ENCODE data around the gene TEN1.
A peak's percentile ranks its signal among the peaks of the same experiment; 100 is the strongest.
"Not testable (repeated sequence)": the region's sequence is repeated elsewhere in the genome, so short reads cannot be mapped to it uniquely, and the experiment has no call there.

TEN1 gene, protein sequence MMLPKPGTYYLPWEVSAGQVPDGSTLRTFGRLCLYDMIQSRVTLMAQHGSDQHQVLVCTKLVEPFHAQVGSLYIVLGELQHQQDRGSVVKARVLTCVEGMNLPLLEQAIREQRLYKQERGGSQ

DNA sequence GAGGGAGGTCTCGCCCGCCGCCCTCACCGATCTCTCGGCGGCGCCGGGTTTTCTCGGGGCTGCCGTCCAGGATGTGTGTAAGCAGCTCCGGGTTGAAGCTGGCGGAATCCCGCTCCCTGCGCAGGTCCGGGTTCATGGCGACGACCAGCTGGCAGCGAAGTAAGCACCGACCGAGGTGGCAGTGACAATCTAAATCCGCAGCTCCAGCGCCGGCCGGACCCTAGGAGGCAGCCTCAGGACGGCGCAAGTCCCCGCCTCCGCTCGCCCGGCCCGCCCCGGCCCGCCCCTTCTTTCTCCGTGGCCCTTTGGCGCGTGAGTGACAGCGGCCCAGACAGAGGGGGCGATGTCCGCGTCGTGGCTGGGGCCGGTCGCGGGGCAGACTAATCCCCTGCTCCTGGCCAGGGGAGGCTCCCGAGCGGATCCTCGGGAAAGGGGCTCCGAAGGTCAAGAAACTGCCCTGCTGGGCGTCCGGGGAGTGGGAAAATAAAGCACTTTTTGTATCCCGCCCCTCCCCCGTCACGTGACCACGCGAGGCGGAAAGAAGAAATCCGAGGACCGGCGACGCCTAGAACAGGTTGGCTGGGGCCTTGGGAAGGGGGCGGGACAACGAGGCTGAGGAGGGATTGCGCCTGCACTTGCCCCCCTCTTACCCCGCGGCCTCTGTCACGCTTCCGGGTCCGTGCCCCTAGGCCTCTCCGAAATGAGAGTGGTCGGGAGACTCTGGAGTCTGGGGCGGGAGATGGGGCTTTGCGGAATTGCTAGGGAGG is at the start of gene TEN1, which contains the start of gene ACOX1:
Gene TEN1 (plus strand): TSS at position 303 of the 767 bp plus-strand sequence. CDS start 6,953 bp downstream, outside the sequence.
Gene ACOX1 (minus strand): TSS at position 229 of the 767 bp plus-strand sequence. CDS start 93 bp downstream, at position 136.
- DNase-seq = peak; percentile 94 to 95

DNA sequence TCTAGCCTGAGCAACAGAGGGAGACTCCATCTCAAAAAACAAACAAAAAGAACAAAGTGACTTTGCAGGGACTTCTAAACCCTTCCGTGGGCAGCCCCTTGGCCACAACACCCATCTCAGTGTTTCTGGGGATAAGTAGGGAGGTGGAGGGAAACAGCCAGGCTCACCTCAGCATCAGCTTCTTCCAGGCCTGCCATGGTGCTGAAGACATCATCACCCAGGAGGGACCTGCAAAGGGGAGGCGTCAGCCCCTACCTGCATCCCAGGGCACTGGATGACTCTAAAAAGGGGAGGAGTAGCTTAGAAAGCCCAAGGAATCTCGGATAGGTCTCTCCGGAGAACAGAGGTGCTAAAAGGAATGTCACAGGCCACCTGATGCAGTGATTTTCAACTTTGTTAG is 48.0 kb upstream of the TEN1 start:
- no peak for DNase-seq

DNA sequence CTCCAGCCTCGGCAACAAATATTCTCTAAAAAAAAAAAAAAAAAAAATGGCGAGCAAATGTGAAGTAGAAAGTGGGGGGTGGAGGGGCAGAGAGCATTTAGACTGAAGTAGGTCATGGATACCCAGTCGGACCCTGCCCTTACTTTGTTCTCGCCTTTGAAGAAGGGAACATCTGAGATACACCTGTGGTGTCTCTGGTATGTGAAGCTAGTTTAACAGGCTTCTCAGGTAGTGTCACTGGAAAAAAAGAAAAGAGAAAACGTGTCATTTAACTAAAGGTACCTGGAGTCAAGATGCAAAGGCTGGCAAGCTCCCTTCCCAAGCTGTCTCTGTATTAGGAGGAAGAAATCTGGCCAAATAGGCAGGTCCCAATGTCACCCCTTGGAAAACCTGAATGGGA is 46.2 kb upstream of the TEN1 start:
- DNase-seq = no peak

DNA sequence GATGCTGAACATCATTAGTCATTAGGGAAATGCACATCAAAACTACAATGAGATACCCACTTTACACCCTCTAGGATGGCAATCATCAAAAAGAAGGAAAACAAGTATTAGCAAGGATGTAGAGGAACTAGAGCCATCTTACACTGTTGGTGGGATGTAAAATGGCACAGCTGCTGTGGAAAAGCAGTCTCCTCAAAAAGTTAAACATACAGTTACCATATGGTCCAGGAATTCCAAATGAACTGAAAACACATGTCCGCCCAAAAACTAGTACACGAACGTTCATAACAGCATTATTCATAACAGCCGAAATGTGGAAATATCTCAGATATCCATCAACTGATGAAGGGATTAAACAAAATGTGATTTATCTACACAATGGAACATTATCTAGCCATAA is 45.2 kb upstream of the TEN1 start:
- DNase-seq = no peak

GRCh38 chr17:75937652-75938051 is 41.4 kb upstream of the TEN1 start:
- DNase-seq = no peak

GRCh38 chr17:75940727-75941441 is 38.2 kb upstream of the TEN1 start, which contains the start of gene FBF1:
TSS of gene FBF1 (minus strand) at chr17:75941042. CDS start at chr17:75938149, 2,893 bp downstream.
- DNase-seq = peak; percentile 87

GRCh38 chr17:75941442-75941819 is 37.6 kb upstream of the TEN1 start:
- DNase-seq = no peak

- DNase-seq = no peak
These were observed 36.6 kb upstream of the TEN1 start for GRCh38 chr17:75942473-75942872.

DNA sequence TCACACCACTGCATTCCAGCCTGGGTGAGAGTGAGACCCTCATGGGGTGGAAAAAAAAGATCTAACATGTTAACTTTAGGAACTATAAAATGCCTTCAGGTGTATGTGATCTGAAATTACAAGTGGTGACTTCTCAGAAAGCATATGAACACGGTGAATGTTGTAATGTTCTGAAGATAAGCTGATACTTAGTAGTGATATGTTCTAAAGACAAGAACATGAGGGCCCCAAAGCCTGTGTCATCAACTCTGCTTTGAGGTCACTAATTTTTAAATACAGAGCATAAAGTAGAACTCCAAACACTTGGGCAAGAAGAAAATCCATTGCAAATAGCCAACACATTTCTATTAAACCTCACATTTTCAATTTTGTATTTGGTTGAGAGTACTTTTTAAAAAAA is 35.5 kb upstream of the TEN1 start:
- no peak for DNase-seq

GRCh38 chr17:75945211-75945610 is 33.8 kb upstream of the TEN1 start:
- DNase-seq = no peak

GRCh38 chr17:75950421-75950820 is 28.6 kb upstream of the TEN1 start:
- DNase-seq = no peak

DNA sequence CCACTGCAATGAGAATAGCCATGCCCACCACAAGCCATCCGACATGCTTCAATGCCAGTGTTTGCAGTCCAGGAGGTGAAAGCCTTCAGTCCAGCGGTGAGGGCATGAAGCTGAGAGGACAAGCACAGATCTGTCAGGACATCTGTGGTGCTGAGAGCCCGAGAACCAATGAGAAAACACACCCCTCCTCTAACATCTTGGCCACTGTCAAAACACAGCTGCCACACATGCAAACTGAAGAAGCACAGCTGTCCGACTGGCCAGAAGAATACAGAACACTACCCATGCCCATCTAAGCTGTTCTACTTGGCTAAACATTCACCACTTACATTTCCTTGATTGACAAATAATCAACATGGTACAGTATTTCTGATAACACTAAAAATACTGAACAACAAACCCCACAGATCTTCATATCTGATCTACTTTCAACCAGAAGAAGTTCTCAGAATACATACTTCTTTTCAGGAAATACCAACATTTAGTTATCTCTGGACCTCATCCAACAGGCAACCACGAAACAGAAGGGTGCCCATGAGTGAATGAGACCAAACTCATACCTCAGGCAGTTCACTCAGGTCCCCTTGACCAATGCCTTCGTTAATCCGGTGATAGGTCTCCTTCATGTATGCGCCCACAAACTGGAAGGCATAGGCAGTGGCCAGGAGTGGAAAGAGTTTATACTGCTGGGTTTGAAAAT is 28.0 kb upstream of the TEN1 start:
- DNase-seq = no peak

- no peak for DNase-seq
These were observed 19.8 kb upstream of the TEN1 start for GRCh38 chr17:75959051-75959838.

DNA sequence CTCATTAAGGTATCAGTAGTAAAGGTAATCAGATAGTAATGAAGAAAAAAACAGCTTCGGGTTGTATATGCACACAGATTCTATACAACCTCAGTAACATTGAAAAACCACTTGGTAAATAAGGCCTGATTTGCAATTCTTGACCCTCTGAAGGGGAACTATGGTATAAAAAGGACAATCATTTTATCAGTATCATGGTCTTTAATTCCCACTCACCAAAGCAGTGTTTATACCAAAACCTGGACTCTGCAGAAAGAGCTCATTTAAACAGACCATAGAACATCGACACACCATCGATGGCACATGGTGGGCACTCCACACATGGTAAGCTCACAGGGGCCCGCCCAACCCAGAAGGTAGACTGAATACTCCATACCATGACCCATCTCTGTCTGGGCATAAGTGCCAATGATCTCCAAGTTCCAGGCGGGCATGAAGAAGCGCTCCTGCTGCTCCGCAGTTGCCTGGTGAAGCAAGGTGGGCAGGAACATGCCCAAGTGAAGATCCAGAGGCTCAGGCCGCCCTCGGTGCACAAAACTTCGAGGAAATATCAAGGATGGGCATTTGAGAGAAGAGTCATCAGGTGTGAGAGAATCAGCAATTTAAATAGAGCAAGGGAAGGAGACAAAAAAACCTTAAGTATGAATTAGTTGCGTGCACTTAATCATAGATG is 19.1 kb upstream of the TEN1 start:
- DNase-seq = no peak

GRCh38 chr17:75965468-75965867 is 13.6 kb upstream of the TEN1 start:
- no peak for DNase-seq

- not testable (repeated sequence) for DNase-seq
These were observed 10.0 kb upstream of the TEN1 start for GRCh38 chr17:75969044-75969443.

- peak in 1 of 2 donors; percentile 16 for DNase-seq
These were observed 9.0 kb upstream of the TEN1 start for GRCh38 chr17:75970011-75970523.

- DNase-seq = no peak
These were observed 8.4 kb upstream of the TEN1 start for GRCh38 chr17:75970626-75971025.

DNA sequence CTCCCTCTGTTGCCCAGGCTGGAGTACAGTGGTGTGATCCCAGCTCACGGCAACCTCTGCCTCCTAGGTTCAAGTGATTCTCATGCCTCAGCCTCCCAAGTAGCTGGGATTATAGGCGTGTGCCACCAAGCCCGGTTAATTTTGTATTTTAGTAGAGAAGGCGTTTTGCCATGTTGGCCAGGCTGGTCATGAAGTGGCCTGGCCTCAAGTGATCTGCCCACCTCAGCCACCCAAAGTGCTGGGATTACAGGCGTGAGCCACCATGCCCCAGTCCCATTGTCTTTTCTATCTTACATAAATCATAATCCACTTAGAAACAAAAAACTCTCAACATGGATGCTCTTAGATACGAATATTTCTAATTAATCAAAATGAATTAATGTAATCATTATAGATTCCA is 3.9 kb upstream of the TEN1 start:
- DNase-seq = not testable (repeated sequence)

DNA sequence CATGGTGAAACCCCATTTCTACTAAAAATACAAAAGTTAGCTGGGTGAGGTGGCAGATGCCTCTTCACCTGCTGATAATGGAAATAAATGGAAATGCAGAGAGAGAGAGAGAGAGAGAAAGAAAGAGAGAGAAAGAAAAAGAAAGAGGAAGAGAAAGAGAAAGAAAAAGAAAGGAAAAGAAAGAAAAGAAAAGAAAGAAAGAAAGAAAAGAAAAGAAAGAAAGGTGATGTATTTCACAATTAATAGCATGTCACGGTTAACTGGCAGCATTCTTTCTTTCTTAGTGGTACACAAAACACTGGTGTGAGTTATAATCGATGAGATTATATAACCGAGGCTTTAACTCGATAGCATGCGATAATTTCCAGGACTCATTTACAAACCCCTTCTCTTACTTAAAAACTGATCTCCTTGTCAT is 3.3 kb upstream of the TEN1 start:
- DNase-seq = no peak

GRCh38 chr17:75976175-75976848 is 2.7 kb upstream of the TEN1 start:
- DNase-seq = no peak

Data from CD4-positive, alpha-beta T cell treated with Interleukin-1 beta for 1 hour (primary cell).